Mesodermal cell (in vitro differentiated cells): ENCODE measurements around the gene CNKSR1.

Experiments
- H3K27ac ChIP-seq: 2 replicates; pipeline ENCODE4 v1.7.0; 2013; ENCODE audit warnings: mild to moderate bottlenecking, low read depth, low read length, moderate library complexity; ENCODE audit not compliant: severe bottlenecking
- H3K36me3 ChIP-seq: 2 replicates; pipeline ENCODE4 v1.7.1; 2013; ENCODE audit warnings: mild to moderate bottlenecking, low read length, moderate library complexity; ENCODE audit not compliant: control insufficient read depth, insufficient read depth
- H3K4me1 ChIP-seq: one replicate; pipeline ENCODE4 v1.7.1; 2013; ENCODE audit warnings: mild to moderate bottlenecking, low read length; ENCODE audit not compliant: insufficient read depth, control insufficient read depth, poor library complexity, severe bottlenecking
- H3K4me3 ChIP-seq: 2 replicates; pipeline ENCODE4 v1.7.0; 2013; ENCODE audit warnings: low read length, control low read depth, mild to moderate bottlenecking; ENCODE audit not compliant: insufficient read depth, poor library complexity, severe bottlenecking; ENCODE audit errors: extremely low read depth
- H3K9me3 ChIP-seq: 2 replicates; pipeline ENCODE4 v1.7.1; 2013; ENCODE audit warnings: mild to moderate bottlenecking, low read length, moderate library complexity; ENCODE audit not compliant: control insufficient read depth
- WGBS, 2 experiments: methylation state at CpG; one replicate each; pipeline ENCODE4 v1.1.5; 2013; ENCODE audit warnings: missing lambda C conversion rate in 2 of 2; ENCODE audit not compliant: insufficient coverage in 2 of 2; 5-methylcytosine and 5-hydroxymethylcytosine counted together

CNKSR1 gene

DNA sequence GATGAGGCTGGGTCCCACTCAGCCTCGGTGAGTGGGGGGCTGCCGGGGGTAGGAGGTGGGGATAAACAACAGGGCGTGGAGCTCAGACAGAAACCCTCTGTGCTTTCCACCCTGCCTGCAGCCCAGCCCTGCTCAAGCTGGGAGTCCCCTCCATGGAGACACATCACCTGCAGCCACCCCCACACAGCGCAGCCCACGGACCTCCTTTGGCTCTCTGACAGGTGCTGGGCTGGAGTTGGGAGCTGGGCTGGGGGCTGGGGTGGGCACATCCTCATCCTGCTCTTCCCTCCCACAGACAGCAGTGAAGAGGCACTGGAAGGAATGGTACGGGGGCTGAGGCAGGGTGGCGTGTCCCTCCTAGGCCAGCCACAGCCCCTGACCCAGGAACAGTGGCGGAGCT, 11.2 kb downstream of the CNKSR1 start:
- Histone ChIP-seq H3K9me3 (no peaks in the 10 kb centered on the region), H3K27ac (no peak overlapping the region), H3K36me3 (no peaks in the 10 kb centered on the region), H3K4me1 (no peaks in the 10 kb centered on the region), H3K4me3 (no peak overlapping the region)
- WGBS, 2 experiments, result 89 to 92% methylated on average over 3 to 4 of the region's 8 CpGs

DNA sequence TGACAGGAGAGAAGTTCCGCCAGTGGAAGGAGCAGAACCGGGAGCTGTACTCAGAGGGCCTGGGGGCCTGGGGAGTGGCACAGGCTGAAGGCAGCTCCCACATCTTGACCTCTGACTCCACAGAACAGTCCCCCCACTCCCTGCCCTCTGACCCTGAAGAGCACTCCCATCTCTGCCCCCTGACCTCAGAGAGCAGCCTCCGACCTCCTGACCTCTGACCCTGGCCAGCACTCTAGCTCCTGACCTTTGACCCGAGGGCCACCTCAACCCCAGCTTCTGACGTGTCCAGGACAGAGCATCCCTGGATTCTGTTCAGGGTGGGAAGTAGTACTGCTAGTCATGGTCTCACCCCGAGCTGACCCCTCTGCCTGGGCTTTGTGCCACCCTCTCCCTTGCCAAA, 12.0 kb downstream of the CNKSR1 start:
- WGBS, 2 experiments, result 93 to 96% methylated on average over 3 to 5 of the region's 6 CpGs
- no peaks in the 10 kb centered on the region for H3K4me1 ChIP-seq
- H3K9me3 ChIP-seq, result no peaks in the 10 kb centered on the region
- H3K4me3 ChIP-seq, result no peak overlapping the region
- H3K27ac ChIP-seq, result no peak overlapping the region
- H3K36me3 ChIP-seq, result no peaks in the 10 kb centered on the region

DNA sequence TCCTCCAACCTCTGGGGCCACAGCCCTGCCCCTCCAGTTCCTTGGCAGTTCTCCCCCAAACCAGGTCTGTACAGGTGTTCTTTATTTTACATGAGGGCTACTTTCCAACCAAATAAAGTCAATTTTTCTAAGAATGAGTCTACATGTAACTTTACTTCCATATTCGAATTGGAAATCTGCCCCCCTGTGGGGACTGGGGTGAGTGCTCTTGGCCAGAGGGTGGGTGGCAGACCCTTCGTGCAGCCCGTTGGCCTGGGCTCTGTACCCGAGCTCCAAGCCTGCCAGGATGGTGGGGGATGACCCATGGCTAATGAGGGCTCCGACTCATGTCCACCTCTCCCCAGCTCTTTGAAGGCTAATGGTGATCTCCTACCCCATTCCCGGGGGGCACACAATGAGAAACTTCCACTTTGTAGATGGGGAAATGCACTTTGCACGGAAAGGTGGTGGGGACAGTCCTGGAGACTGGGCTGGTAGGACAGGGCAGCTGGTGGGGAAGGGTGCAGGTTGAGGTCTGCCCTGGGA, 12.5 kb downstream of the CNKSR1 start:
- Histone ChIP-seq H3K36me3 (no peaks in the 10 kb centered on the region), H3K4me1 (no peaks in the 10 kb centered on the region), H3K9me3 (no peaks in the 10 kb centered on the region), H3K27ac (no peak overlapping the region), H3K4me3 (no peak overlapping the region)
- 89 to 93% methylated on average over 3 to 4 of the region's 7 CpGs for WGBS, 2 experiments

DNA sequence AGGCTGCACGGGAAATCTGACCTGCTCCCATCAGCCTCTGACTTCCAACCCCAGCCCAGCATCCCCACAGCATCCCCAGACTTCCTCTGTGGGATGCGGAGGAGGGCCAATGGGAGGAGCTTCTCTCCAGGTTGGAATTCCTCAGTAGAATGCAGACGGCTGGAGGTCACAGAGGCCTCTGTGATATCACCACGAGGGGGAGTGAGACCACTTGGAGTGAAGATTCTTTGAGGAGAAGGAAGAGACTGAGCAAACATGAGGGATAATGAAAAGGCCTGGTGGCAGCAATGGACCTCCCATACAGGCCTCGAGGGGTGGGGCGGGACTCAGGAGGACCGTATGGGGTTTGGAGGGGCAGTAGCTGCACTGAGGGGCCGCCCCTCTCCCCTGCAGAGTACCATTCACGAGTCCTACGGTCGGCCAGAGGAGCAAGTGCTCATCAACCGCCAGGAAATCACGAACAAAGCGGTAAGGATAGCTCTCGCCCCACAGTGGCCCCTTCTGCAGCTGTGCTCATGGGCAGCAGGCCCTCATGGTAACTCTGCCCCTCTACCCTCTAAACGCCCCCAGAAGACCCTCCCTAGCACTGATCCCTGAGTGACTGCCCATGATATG, 13.2 kb downstream of the CNKSR1 start, which contains the start of gene CATSPER4:
CATSPER4 (plus strand) TSS at position 230 of the 615 bp plus-strand sequence; CDS start at position 256, 26 bp downstream.
- H3K27ac ChIP-seq, result no peak within 1 kb of the TSS
- H3K4me1 ChIP-seq, result no peaks in the 10 kb centered on the region
- no peaks in the 10 kb centered on the region for H3K36me3 ChIP-seq
- WGBS, 2 experiments, result 27 to 38% methylated on average over 7 to 15 of the region's 16 CpGs
- H3K9me3 ChIP-seq, result no peaks in the 10 kb centered on the region
- no peak within 1 kb of the TSS for H3K4me3 ChIP-seq

DNA sequence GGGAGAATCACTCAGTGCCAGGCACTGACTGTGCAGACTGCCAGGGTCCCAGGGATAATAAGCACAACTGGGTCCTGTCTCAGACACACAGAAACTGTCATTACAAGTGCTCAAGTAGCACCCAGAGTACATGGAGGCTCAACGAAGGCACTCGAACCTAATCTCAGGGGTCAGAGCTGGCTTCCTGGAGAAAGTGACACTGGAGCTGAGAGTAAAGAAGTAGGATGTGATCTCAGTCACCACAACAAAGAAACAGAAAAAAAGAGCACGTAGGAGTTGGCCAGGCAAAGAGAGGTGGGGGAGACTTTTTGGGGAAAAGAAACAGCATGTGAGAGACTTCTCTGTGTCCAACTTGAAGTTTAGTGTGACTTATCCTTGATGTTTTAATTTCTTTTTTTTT, 14.4 kb downstream of the CNKSR1 start:
- Histone ChIP-seq H3K4me3 (no peak overlapping the region), H3K36me3 (no peaks in the 10 kb centered on the region), H3K9me3 (no peaks in the 10 kb centered on the region), H3K27ac (no peak overlapping the region), H3K4me1 (no peaks in the 10 kb centered on the region)
- WGBS, 2 experiments, result 71 to 80% methylated on average over 1 of the region's 3 CpGs

DNA sequence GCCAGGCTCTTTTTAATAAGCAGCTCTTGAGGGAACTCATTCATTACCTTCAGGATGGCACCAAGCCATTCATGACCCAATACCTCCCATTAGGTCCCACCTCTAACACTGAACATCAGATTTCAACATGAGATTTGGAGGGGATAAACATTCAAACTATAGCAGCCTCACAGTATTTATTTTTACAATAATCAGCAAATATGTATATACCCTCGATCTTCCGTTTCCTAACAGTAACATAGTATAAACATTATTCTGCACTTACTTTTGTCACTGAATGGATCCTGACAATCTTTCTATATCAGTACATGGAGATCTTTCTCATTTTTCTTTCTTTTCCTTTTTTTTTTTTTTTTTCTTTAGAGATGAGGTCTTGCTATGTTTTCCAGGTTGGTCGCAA, 18.5 kb downstream of the CNKSR1 start:
- H3K36me3 ChIP-seq, result no peaks in the 10 kb centered on the region
- H3K4me1 ChIP-seq, result no peaks in the 10 kb centered on the region
- H3K27ac ChIP-seq, result no peak overlapping the region
- H3K9me3 ChIP-seq, result no peaks in the 10 kb centered on the region
- 100% methylated on average over 2 of the region's 3 CpGs; no CpG with 5 or more reads in 1 of the 2 experiments for WGBS, 2 experiments
- no peak overlapping the region for H3K4me3 ChIP-seq

DNA sequence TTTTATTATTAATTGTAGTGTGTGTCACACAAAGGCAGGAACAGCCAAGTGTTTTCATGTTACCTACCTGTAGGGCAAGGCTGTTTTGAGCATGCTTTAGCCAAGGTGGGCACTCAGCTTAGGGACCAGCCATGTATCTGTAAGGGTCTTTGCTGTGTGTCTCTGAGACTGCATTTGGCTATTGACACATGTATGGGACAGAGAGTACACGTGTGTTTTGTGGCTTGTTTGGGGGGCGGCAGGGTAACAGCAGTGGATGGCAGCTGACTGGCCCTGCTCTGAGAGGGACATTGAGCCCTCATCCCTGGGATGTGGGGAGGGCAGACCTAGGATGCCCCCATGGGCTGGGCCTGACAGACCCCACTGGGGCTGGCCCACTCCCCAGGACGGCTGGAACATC, 20.0 kb downstream of the CNKSR1 start:
- Histone ChIP-seq H3K4me1 (no peaks in the 10 kb centered on the region), H3K27ac (no peak overlapping the region), H3K4me3 (no peak overlapping the region), H3K36me3 (no peaks in the 10 kb centered on the region), H3K9me3 (no peaks in the 10 kb centered on the region)
- WGBS, 2 experiments, result 88 to 100% methylated on average over 2 to 3 of the region's 3 CpGs

DNA sequence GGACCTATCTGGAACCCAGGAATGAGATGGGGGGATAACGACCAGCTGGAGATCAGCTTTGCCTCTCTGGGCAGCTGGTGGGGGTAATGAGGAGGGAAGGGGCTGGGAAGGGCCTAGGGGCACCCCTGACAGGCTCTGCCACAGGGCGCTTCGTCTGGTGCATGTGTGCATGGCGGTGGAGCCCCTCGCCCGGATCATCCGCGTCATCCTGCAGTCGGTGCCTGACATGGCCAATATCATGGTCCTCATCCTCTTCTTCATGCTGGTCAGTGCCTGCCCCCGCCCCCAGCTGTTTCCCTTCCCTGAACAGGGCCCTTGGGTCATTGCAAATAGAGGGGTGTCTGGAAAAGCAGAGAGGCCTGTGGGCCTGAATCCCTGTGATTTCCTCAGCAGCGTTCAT, 20.5 kb downstream of the CNKSR1 start:
- Histone ChIP-seq H3K4me1 (no peaks in the 10 kb centered on the region), H3K9me3 (no peaks in the 10 kb centered on the region), H3K36me3 (no peaks in the 10 kb centered on the region), H3K4me3 (no peak overlapping the region), H3K27ac (no peak overlapping the region)
- 86 to 88% methylated on average over 7 to 11 of the region's 11 CpGs for WGBS, 2 experiments

DNA sequence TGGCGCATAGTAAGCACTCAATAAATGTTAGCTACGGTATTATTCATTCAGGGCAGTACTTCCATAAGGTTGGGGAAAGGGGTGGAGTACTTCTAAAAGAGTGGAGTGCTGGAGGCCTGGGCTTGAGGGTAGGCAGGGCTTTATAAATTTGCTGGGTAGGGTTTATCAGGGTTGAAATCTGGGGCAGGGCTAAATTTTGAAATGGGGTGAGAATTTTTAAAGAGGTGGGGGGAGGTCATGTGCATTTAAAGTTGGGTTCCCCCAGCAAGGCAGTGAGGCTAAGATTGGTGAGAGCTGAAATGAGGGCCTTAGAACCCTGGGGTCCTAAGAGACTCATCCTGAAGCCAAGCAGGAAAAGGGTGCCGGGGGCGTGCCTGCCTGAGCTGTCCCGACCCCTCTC, 23.1 kb downstream of the CNKSR1 start:
- no peaks in the 10 kb centered on the region for H3K4me1 ChIP-seq
- no peak overlapping the region for H3K27ac ChIP-seq
- no peaks in the 10 kb centered on the region for H3K9me3 ChIP-seq
- H3K36me3 ChIP-seq, result no peaks in the 10 kb centered on the region
- WGBS, 2 experiments, result 90 to 98% methylated on average over 4 to 5 of the region's 5 CpGs
- no peak overlapping the region for H3K4me3 ChIP-seq

DNA sequence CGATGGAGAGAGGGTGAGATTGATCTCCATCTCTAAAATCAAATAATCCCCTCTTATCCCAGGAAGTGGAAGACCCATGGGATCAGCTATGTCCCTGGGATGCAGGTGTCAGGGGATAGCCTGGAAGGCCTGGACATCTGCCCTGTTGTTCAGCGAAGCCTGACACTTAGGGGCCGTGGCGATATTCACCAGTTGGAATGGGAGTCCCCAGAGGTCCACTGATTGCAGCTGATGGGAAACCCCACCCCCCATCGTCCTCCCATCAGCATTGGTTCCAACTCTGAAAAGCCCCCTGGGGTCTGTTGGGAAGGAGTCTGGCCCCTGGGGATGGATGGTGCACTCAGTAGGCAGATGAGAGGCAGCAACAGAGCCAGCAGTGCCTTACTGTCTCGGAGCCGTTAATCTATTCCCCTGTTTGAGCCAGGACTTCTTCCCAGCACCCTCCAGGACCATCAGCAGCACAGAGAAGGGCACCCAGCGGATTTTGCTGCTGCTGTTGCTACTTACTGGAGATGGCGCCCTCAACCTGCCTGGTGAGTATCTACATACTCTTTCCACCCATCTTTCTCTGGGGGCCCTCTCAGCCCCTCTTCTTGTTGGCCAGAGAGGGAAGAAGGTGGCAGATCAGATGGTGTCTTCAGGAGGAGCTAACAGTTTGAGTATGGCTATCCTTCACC, 26.5 kb downstream of the CNKSR1 start:
- WGBS, 2 experiments, result 82 to 94% methylated on average over 5 to 6 of the region's 9 CpGs
- H3K4me3 ChIP-seq, result no peak overlapping the region
- no peaks in the 10 kb centered on the region for H3K9me3 ChIP-seq
- no peaks in the 10 kb centered on the region for H3K36me3 ChIP-seq
- H3K27ac ChIP-seq, result no peak overlapping the region
- H3K4me1 ChIP-seq, result no peaks in the 10 kb centered on the region
